GM12891 (cell line): ENCODE results near the gene SMO.
"Not testable (repeated sequence)": the region's sequence is repeated elsewhere in the genome, so short reads cannot be mapped to it uniquely, and the experiment has no call there.

Experiments used
- PAX5 ChIP-seq: IDR thresholded peaks from 2 replicates; pipeline ENCODE4 v1.6.1; 2011; ENCODE audit warnings: low read length, moderate library complexity, mild to moderate bottlenecking; ENCODE audit not compliant: insufficient read depth, severe bottlenecking
- POLR2A ChIP-seq: IDR thresholded peaks from 2 replicates; pipeline ENCODE4 v1.6.1; 2011; ENCODE audit warnings: low read depth, low read length, control low read depth
- POLR2AphosphoS5 ChIP-seq: IDR thresholded peaks from 2 replicates; pipeline ENCODE4 v1.6.1; 2011; ENCODE audit warnings: low read depth, low read length, control low read depth
- SPI1 ChIP-seq: IDR thresholded peaks from 2 replicates; pipeline ENCODE4 v1.6.1; 2011; ENCODE audit warnings: low read depth, low read length, control low read depth
- TAF1 ChIP-seq: IDR thresholded peaks from 2 replicates; pipeline ENCODE4 v1.6.1; 2011; ENCODE audit warnings: low read depth, low read length, control low read depth

DNA sequence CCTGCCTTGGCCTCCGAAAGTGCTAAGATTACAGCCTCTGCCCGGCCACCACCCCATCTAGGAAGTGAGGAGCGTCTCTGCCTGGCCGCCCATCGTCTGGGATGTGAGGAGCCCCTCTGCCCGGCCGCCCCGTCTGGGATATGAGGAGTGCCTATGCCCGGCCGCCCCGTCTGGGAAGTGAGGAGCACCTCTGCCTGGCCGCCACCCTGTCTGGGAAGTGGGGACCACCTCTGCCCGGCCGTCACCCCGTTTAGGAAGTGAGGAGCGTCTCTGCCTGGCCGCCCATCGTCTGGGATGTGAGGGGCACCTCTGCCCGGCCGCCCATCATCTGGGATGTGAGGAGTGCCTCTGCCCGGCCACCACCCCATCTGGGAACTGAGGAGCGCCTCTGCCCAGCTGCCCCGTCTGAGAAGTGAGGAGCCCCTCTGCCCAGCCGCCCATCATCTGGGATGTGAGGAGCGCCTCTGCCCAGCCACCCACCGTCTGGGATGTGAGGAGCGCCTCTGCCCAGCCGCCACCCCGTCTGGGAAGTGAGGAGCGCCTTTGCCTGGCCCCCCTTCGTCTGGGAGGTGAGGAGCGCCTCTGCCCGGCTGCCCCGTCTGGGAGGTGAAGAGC, 27.8 kb downstream of the SMO start:
- not testable (repeated sequence) for TF ChIP-seq POLR2AphosphoS5, PAX5, TAF1, POLR2A, SPI1
